ENCODE data around the gene VSTM2L.

GRCh38 chr20:37939701-37940560 lies 37.0 kb downstream of the VSTM2L start:
- no peak for TF ChIP-seq EZH2 (IDR thresholded peaks at IDR 0.05)
- TF ChIP-seq POLR2AphosphoS5 (IDR thresholded peaks at IDR 0.05; ENCODE audit: borderline replicate concordance, low read depth, low read length): no peak
- TF ChIP-seq FOXP2 (optimal IDR thresholded peaks at IDR 0.05; ENCODE audit: control extremely low read depth, extremely low read length, insufficient read depth): no peak

All from SK-N-MC (cell line).